ENCODE data around the gene TBC1D2.
"Not testable (repeated sequence)": the region's sequence is repeated elsewhere in the genome, so short reads cannot be mapped to it uniquely, and the experiment has no call there.

The TBC1D2 gene

GRCh38 chr9:98180996-98181395 lies 74.5 kb downstream of the TBC1D2 start:
- Histone ChIP-seq H3K27ac (peak overlapping the region; percentile 80), H3K9me3 (no peaks in the 10 kb centered on the region), H3K4me1 (ENCODE audit: control insufficient read depth in 1 of 2, insufficient read depth in 1 of 2, low read depth in 1 of 2, low read length in 1 of 2) (peaks cover 86 to 90% of the 10 kb centered on the region in 2 experiments), H3K4me3 (ENCODE audit: low read depth in 1 of 2, low read length in 1 of 2) (no peak overlapping the region), H3K36me3 (no peaks in the 10 kb centered on the region), H3K27me3 (no peaks in the 10 kb centered on the region)
- no peak for TF ChIP-seq CTCF (IDR thresholded peaks at IDR 0.05)

DNA sequence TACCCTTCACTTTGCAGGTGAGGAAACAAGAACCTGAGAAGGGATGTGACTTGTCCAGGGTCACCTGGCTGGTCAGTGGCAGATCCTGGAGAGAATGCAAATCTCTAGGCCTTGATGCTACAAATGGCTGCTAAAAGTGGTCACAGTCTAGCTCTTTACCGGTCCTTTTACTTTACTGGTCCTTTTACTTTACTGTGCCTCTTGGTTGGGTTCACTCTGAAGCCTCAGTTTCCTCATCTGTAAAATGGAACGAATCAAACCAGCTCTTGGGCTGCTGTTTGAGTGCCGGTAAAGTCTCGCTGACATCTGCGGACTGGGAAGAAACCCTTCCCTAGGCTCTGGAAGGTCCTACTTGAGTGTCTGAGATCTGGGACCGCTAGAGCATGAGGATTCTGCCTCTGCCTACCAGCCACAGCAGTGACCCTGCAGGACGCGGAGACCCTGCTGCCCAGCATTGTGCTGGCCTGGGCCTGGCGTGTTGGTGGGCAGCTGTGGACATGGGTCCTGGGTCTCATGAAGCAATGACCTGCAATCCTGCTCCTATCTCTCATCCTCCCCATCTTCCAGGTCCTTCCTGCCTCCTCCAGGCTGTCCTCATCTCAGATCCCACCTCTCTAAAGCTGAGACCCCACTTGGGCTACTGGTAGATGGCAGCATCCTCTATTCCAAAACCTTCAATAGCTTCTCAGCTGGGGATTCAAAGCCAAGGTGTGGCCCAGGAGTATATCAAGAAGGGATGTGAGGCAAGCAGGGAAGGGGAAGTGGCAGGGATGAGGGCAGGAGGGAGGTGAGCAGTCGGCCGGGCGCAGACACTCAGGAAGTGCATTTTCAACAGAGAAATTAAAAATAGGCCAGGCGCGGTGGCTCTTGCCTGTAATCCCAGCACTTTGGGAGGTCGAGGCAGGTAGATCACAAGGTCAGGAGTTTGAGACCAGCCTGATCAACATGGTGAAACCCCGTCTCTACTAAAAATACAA lies 76.3 kb downstream of the TBC1D2 start:
- Histone ChIP-seq H3K27ac (peak overlapping the region; percentile 80), H3K4me3 (ENCODE audit: low read depth in 1 of 2, low read length in 1 of 2) (peak overlapping the region; percentile 8 to 40), H3K36me3 (no peaks in the 10 kb centered on the region), H3K9me3 (no peaks in the 10 kb centered on the region), H3K27me3 (no peaks in the 10 kb centered on the region), H3K4me1 (ENCODE audit: control insufficient read depth in 1 of 2, insufficient read depth in 1 of 2, low read depth in 1 of 2, low read length in 1 of 2) (peaks cover 84 to 90% of the 10 kb centered on the region in 2 experiments)
- no peak for TF ChIP-seq CTCF (IDR thresholded peaks at IDR 0.05)

DNA sequence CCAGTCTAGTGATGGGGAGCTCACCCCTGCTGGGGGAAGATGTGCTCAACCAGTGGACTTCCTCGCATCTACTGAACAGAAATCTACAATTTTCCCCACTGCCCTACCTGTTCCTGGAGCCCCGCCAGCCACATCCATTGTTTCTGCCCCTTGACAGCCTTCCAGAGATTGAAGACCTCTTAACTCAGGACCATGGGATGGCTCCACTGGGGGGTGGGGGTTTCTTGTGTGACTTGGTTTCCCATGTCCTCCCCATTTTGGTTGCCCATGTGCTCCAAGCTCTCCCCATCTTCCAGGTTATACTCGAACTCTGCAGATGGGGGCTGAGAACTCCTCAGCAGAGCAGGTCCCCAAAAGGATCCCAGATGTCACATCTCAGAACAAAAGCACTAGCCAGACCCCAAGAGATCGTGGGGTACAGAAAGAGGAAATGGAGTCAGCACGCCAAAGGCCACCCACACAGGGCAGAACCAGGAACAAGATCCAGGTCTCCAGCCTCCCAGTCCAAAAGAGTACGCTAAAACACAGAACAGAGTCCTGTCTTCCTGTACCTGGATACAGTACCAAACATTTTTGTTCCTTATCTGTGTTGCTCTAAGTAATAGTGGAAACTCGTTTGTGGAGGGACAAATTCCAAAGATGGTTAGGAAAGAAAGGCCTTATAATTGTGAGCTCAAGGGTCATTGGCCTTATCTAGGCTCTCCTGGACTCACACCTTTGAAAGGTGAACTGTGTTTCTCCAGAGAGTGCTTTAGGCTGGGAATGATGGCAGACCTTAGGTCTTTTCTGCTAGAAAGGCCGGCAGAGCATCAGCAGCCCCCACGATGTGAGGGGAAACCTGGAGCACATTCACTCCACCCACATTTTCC lies 78.8 kb downstream of the TBC1D2 start:
- Histone ChIP-seq H3K27me3 (no peaks in the 10 kb centered on the region), H3K36me3 (no peaks in the 10 kb centered on the region), H3K4me1 (ENCODE audit: control insufficient read depth in 1 of 2, insufficient read depth in 1 of 2, low read depth in 1 of 2, low read length in 1 of 2) (peaks cover 61 to 68% of the 10 kb centered on the region in 2 experiments), H3K4me3 (ENCODE audit: low read depth in 1 of 2, low read length in 1 of 2) (no peak overlapping the region), H3K27ac (peak overlapping the region; percentile 73), H3K9me3 (no peaks in the 10 kb centered on the region)
- TF ChIP-seq CTCF (IDR thresholded peaks at IDR 0.05): no peak

DNA sequence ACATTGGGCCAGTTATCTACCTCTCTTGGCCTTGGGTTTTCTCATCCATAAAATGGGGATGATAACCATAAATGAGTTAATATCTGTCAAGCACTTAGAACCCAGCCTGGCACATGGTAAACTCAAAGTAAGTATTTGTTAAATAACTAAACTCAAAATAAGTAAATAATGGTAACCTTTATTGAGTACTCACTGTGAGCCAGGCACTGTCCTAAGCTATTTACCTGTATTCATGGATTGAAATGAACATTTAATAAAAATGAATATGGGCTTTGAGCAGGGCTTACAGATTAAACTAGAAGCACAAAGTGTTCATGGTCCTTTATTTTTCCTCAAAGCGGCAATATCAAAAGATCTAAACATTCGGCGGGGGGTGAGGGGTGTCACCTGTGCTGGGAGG lies 79.7 kb downstream of the TBC1D2 start:
- Histone ChIP-seq H3K4me1 (ENCODE audit: control insufficient read depth in 1 of 2, insufficient read depth in 1 of 2, low read depth in 1 of 2, low read length in 1 of 2) (peaks cover 52 to 69% of the 10 kb centered on the region in 2 experiments), H3K4me3 (ENCODE audit: low read depth in 1 of 2, low read length in 1 of 2) (no peak overlapping the region), H3K9me3 (no peaks in the 10 kb centered on the region), H3K27me3 (no peaks in the 10 kb centered on the region), H3K27ac (peak overlapping the region; percentile 73), H3K36me3 (no peaks in the 10 kb centered on the region)
- no peak for TF ChIP-seq CTCF (IDR thresholded peaks at IDR 0.05)

DNA sequence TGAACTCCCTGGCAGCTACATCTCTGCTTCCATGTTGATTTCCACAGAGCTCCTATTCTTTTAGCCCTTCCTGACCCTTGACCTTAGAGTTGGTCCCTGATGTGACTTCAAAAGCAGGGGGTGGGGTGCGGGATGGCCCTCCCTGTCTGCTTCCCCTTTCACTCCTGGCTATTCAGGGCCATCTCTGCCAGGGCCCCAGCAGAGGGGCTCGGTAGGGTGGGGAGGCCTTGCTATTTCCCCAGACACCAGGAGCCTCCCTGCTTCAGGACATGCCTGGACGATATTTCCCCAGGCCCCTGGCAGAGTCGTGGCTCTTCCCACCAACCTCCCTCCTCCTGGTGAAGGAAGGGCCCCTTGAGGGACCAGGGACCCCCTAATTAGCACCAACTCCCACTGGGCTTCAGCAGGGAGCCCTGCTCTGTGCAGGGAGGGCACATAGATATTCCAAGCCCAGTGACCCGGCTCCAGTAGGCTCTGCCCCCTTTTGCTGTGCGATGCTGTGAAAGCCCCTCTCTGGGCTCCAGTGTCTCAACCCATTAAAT lies 80.3 kb downstream of the TBC1D2 start:
- TF ChIP-seq CTCF (IDR thresholded peaks at IDR 0.05): no peak
- H3K9me3 ChIP-seq: no peaks in the 10 kb centered on the region
- no peaks in the 10 kb centered on the region for H3K27me3 ChIP-seq
- H3K27ac ChIP-seq: peak overlapping the region; percentile 73
- H3K4me1 ChIP-seq (ENCODE audit: control insufficient read depth in 1 of 2, insufficient read depth in 1 of 2, low read depth in 1 of 2, low read length in 1 of 2): peaks cover 50 to 69% of the 10 kb centered on the region in 2 experiments
- H3K4me3 ChIP-seq (ENCODE audit: low read depth in 1 of 2, low read length in 1 of 2): no peak overlapping the region
- H3K36me3 ChIP-seq: no peaks in the 10 kb centered on the region

DNA sequence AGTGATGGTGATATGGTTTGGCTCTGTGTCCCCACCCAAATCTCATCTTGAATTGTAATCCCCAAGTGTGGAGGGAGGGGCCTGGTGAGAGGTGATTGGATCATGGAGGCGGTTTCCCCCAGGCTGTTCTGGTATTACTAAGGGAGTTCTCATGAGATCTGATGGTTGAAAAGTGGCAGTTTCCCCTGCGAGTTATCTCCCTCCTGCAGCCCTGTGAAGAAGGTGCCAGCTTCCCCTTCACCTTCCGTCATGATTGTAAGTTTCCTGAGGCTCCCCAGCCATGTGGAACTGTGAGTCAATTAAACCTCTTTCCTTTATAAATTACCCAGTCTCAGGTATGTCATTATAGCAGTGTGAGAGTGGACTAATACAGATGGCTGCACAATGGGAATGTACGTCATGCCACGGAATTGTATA lies 80.9 kb downstream of the TBC1D2 start:
- H3K9me3 ChIP-seq; H3K36me3 ChIP-seq; H3K27me3 ChIP-seq; H3K4me3 ChIP-seq (ENCODE audit: low read depth in 1 of 2, low read length in 1 of 2): not testable (repeated sequence)
- Histone ChIP-seq H3K27ac (peak overlapping the region; percentile 73), H3K4me1 (ENCODE audit: control insufficient read depth in 1 of 2, insufficient read depth in 1 of 2, low read depth in 1 of 2, low read length in 1 of 2) (peaks cover 50 to 69% of the 10 kb centered on the region in 2 experiments)

Measured in neutrophil (primary cell).